ENCODE data around the gene IMPG1. TPM values are rescaled to one million over a fixed set of nuclear protein-coding genes. Genes with fewer than 3 reads are reported as not detected.

Gene IMPG1
- total RNA-seq, 1 experiment from 2014 or later = not detected

DNA sequence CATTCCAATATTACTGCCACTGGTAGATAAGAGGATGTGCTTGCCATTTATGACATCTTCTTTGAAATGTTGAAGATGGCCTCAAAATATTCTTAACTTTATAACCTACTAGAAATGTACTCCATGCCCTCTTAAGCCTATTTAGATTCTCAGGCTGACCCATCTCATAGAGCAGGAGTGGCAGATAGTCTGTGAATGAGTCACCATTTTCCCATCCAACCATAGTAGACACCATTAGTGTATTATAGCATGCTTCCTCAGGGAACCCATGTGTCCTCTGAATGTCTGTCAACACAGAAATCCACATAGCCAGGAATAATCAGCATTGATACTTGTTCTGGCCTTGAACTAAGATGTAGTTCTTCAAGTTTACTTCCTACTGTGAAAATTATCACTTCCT lies 150.2 kb downstream of the IMPG1 start:
- no peaks in the 10 kb centered on the region for H3K27me3 Mint-ChIP-seq (ENCODE audit: low read depth)
- no peaks in the 10 kb centered on the region for H3K79me1 ChIP-seq (ENCODE audit: insufficient read depth, low read depth, low read length, poor library complexity, severe bottlenecking)
- H4K91ac ChIP-seq (ENCODE audit: insufficient read length, low read depth, low read length) = no peak overlapping the region

More for the DNA sequence above, 150.2 kb downstream of the IMPG1 start:
- H3K4me1 Mint-ChIP-seq = peaks cover 10 to 12% of the 10 kb centered on the region in 2 experiments
- H4K20me1 ChIP-seq (ENCODE audit: control insufficient read depth, insufficient read depth, insufficient read length) = no peaks in the 10 kb centered on the region
- H3K14ac ChIP-seq (ENCODE audit: insufficient read depth, low read length) = no peak overlapping the region
- peaks cover 0 to 11% (median 7%) of the 10 kb centered on the region in 3 experiments; a peak in 4 of 7 replicates for H3K36me3 Mint-ChIP-seq (ENCODE audit: insufficient read depth in 1 of 3, low read depth in 3 of 3)
- H3T11ph ChIP-seq (ENCODE audit: low read length) = no peak overlapping the region
- no peak overlapping the region for H4K8ac ChIP-seq (replicated peaks; ENCODE audit: insufficient read length, low read depth, low read length)
- H2BK20ac ChIP-seq (ENCODE audit: low read depth, low read length, poor library complexity, severe bottlenecking) = no peak overlapping the region
- TF ChIP-seq, protein P1, sequence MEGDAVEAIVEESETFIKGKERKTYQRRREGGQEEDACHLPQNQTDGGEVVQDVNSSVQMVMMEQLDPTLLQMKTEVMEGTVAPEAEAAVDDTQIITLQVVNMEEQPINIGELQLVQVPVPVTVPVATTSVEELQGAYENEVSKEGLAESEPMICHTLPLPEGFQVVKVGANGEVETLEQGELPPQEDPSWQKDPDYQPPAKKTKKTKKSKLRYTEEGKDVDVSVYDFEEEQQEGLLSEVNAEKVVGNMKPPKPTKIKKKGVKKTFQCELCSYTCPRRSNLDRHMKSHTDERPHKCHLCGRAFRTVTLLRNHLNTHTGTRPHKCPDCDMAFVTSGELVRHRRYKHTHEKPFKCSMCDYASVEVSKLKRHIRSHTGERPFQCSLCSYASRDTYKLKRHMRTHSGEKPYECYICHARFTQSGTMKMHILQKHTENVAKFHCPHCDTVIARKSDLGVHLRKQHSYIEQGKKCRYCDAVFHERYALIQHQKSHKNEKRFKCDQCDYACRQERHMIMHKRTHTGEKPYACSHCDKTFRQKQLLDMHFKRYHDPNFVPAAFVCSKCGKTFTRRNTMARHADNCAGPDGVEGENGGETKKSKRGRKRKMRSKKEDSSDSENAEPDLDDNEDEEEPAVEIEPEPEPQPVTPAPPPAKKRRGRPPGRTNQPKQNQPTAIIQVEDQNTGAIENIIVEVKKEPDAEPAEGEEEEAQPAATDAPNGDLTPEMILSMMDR (conservative IDR thresholded peaks at IDR 0.05) = no peak
- H3K27ac Mint-ChIP-seq = no peak overlapping the region
- no peaks in the 10 kb centered on the region for H3K23me2 ChIP-seq (ENCODE audit: insufficient read length, low read depth, low read length, poor library complexity, severe bottlenecking)
- H2BK12ac ChIP-seq (ENCODE audit: insufficient read length, low read depth, low read length) = no peak overlapping the region
- H2BK120ac ChIP-seq (ENCODE audit: low read depth, low read length, poor library complexity, severe bottlenecking) = no peak overlapping the region
- H3K27ac ChIP-seq (ENCODE audit: insufficient read length, low read depth, low read length) = no peak overlapping the region
- no peaks in the 10 kb centered on the region for H3K27me3 ChIP-seq (ENCODE audit: insufficient read depth, low read length)
- H2AK5ac ChIP-seq (ENCODE audit: insufficient read length, low read length) = no peak overlapping the region
- no peak overlapping the region for H3K4me3 Mint-ChIP-seq
- H2AFZ ChIP-seq (ENCODE audit: low read length) = no peak overlapping the region
- H3K9me3 ChIP-seq (ENCODE audit: control insufficient read depth, low read depth, low read length) = no peaks in the 10 kb centered on the region
- no peak overlapping the region for H3K9ac ChIP-seq (ENCODE audit: extremely low read depth, insufficient read length, low read length)
- H2BK5ac ChIP-seq (ENCODE audit: insufficient read length, low read length) = no peak overlapping the region
- no peak overlapping the region for H3K56ac ChIP-seq (ENCODE audit: insufficient read length, low read depth, low read length)
- no peak overlapping the region for H4K5ac ChIP-seq (ENCODE audit: insufficient read length, low read depth, low read length)
- H3K18ac ChIP-seq (ENCODE audit: insufficient read length, low read depth, low read length) = no peak overlapping the region
- no peak overlapping the region for H3K4me2 ChIP-seq (ENCODE audit: insufficient read depth, insufficient read length, low read length)
- H3K79me2 ChIP-seq (ENCODE audit: insufficient read depth, low read length) = no peaks in the 10 kb centered on the region
- no peak for DNase-seq
- no peak overlapping the region for H3K23ac ChIP-seq (ENCODE audit: insufficient read length, low read depth, low read length)
- no peaks in the 10 kb centered on the region for H3K9me3 Mint-ChIP-seq
- H3K4ac ChIP-seq (ENCODE audit: low read depth, low read length) = no peak overlapping the region
- peaks cover 3% of the 10 kb centered on the region for H3K4me1 ChIP-seq (ENCODE audit: insufficient read depth, low read length)
- H2BK15ac ChIP-seq (ENCODE audit: low read depth, low read length) = no peak overlapping the region
